ENCODE data around the gene RETREG2. TPM values are rescaled to one million over a fixed set of nuclear protein-coding genes. Genes with fewer than 3 reads are reported as not detected.
A peak's percentile ranks its signal among the peaks of the same experiment; 100 is the strongest.

The RETREG2 gene
- total RNA-seq, 4 donors from 2014 or later, result 37.8 to 226 (median 102) TPM

- WGBS, 2 donors (ENCODE audit: low coverage in 1 of 2), result 96 to 100% methylated on average over 7 to 24 of the region's 24 CpGs
- Histone ChIP-seq H3K36me3 (peaks cover 0 to 4% (median 0%) of the 10 kb centered on the region in 4 donors), H3K4me1 (peaks cover 7 to 21% (median 20%) of the 10 kb centered on the region in 4 donors), H3K9me3 (no peaks in the 10 kb centered on the region), H3K27me3 (no peaks in the 10 kb centered on the region), H3K27ac (peak overlapping the region in 2 of 4 donors; percentile 8 to 9), H3K4me3 (no peak overlapping the region)
- in situ Hi-C loops (cut with MboI; ENCODE audit: low pct_ligation_motif_present in 1 of 4, low pct_unique_long_range_greater_than_20kb in 1 of 4, low sequenced_read_pairs in 3 of 4) (loop anchor here in 1 of 4 donors (10.0 kb wide), 1 partner anchor 46 kb away; the partner anchor contains the start of gene NHEJ1), intact Hi-C loops (cut with DNase I; ENCODE audit: low total_unique reads) (no loop called here)
- no peak for DNase-seq
- no peak for TF ChIP-seq POLR2A (IDR thresholded peaks at IDR 0.05)
- no peak for TF ChIP-seq EP300 (IDR thresholded peaks at IDR 0.05; ENCODE audit: low read depth)
- TF ChIP-seq, protein P1, sequence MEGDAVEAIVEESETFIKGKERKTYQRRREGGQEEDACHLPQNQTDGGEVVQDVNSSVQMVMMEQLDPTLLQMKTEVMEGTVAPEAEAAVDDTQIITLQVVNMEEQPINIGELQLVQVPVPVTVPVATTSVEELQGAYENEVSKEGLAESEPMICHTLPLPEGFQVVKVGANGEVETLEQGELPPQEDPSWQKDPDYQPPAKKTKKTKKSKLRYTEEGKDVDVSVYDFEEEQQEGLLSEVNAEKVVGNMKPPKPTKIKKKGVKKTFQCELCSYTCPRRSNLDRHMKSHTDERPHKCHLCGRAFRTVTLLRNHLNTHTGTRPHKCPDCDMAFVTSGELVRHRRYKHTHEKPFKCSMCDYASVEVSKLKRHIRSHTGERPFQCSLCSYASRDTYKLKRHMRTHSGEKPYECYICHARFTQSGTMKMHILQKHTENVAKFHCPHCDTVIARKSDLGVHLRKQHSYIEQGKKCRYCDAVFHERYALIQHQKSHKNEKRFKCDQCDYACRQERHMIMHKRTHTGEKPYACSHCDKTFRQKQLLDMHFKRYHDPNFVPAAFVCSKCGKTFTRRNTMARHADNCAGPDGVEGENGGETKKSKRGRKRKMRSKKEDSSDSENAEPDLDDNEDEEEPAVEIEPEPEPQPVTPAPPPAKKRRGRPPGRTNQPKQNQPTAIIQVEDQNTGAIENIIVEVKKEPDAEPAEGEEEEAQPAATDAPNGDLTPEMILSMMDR (IDR thresholded peaks at IDR 0.05), result no peak
- TF ChIP-seq POLR2AphosphoS5 (IDR thresholded peaks at IDR 0.05), result no peak
Observed at GRCh38 chr2:219210196-219210885, 32.3 kb downstream of the RETREG2 start.

GRCh38 chr2:219210886-219211362, 32.8 kb downstream of the RETREG2 start:
- no peaks in the 10 kb centered on the region for H3K9me3 ChIP-seq
- H3K4me1 ChIP-seq, result peaks cover 7 to 18% (median 16%) of the 10 kb centered on the region in 4 donors
- no peak for DNase-seq
- intact Hi-C loops (cut with DNase I; ENCODE audit: low total_unique reads) (no loop called here), in situ Hi-C loops (cut with MboI; ENCODE audit: low pct_ligation_motif_present in 1 of 4, low pct_unique_long_range_greater_than_20kb in 1 of 4, low sequenced_read_pairs in 3 of 4) (loop anchor here in 1 of 4 donors (10.0 kb wide), 1 partner anchor 46 kb away; the partner anchor contains the start of gene NHEJ1)
- H3K27ac ChIP-seq, result peak overlapping the region in 1 of 4 donors; percentile 5
- H3K36me3 ChIP-seq, result peaks cover 0 to 4% (median 0%) of the 10 kb centered on the region in 4 donors
- TF ChIP-seq, protein P1 (IDR thresholded peaks at IDR 0.05), result no peak
- TF ChIP-seq POLR2AphosphoS5 (IDR thresholded peaks at IDR 0.05), result no peak
- no peak for TF ChIP-seq EP300 (IDR thresholded peaks at IDR 0.05; ENCODE audit: low read depth)
- TF ChIP-seq POLR2A (IDR thresholded peaks at IDR 0.05), result no peak
- H3K4me3 ChIP-seq, result no peak overlapping the region
- 80 to 92% methylated on average over 1 to 9 of the region's 9 CpGs for WGBS, 2 donors (ENCODE audit: low coverage in 1 of 2)
- no peaks in the 10 kb centered on the region for H3K27me3 ChIP-seq

GRCh38 chr2:219213026-219213415, 34.9 kb downstream of the RETREG2 start:
- Histone ChIP-seq H3K27me3 (no peaks in the 10 kb centered on the region), H3K4me1 (peaks cover 9 to 20% (median 18%) of the 10 kb centered on the region in 4 donors), H3K36me3 (peaks cover 0 to 4% (median 0%) of the 10 kb centered on the region in 4 donors), H3K9me3 (no peaks in the 10 kb centered on the region), H3K4me3 (no peak overlapping the region), H3K27ac (no peak overlapping the region)
- intact Hi-C loops (cut with DNase I; ENCODE audit: low total_unique reads) (no loop called here), in situ Hi-C loops (cut with MboI; ENCODE audit: low pct_ligation_motif_present in 1 of 4, low pct_unique_long_range_greater_than_20kb in 1 of 4, low sequenced_read_pairs in 3 of 4) (loop anchor here in 1 of 4 donors (10.0 kb wide), 1 partner anchor 48 kb away; the partner anchor contains the start of gene NHEJ1)
- DNase-seq, result no peak
- no peak for TF ChIP-seq EP300 (IDR thresholded peaks at IDR 0.05; ENCODE audit: low read depth)
- no peak for TF ChIP-seq POLR2A (IDR thresholded peaks at IDR 0.05)
- no peak for TF ChIP-seq POLR2AphosphoS5 (IDR thresholded peaks at IDR 0.05)
- TF ChIP-seq, protein P1 (IDR thresholded peaks at IDR 0.05), result no peak
- WGBS, 2 donors (ENCODE audit: low coverage in 1 of 2), result 91 to 100% methylated on average over 1 to 8 of the region's 8 CpGs

DNA sequence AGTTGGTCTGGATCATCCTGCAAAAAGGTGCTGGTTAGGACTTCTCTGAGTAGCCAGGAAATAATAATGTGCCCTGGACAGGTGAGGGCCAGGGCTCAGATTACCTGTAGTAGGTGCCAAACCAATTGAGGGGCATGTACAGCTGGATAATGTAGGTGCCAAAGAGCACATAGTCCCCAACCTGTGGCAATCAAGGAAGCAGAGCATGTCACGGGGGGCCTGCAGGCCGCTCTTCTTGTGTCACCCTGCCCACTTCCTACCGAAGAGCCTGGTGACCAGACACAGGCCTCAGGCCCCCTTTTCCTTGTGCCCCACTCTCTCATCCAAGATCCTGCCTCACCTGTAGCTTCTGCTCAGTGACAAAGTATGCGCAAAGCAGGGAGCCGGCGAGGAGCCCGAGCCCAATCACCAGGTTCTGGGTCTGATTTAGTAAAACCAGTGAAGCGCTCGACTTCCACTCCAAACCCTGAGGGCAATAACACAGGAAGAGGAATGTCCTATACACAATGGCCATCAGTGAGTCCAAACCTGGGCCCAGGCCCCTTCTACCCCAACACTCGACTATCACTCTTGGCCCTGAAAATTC, 35.5 kb downstream of the RETREG2 start:
- Histone ChIP-seq H3K27ac (no peak overlapping the region), H3K27me3 (no peaks in the 10 kb centered on the region), H3K36me3 (peaks cover 0 to 4% (median 0%) of the 10 kb centered on the region in 4 donors), H3K4me1 (peaks cover 11 to 21% (median 19%) of the 10 kb centered on the region in 4 donors), H3K9me3 (no peaks in the 10 kb centered on the region), H3K4me3 (no peak overlapping the region)
- no peak for DNase-seq
- TF ChIP-seq, protein P1 (IDR thresholded peaks at IDR 0.05), result no peak
- TF ChIP-seq POLR2AphosphoS5 (IDR thresholded peaks at IDR 0.05), result no peak
- TF ChIP-seq POLR2A (IDR thresholded peaks at IDR 0.05), result no peak
- TF ChIP-seq EP300 (IDR thresholded peaks at IDR 0.05; ENCODE audit: low read depth), result no peak
- 88% methylated on average over 10 of the region's 10 CpGs; no CpG with 5 or more reads in 1 of the 2 donors for WGBS, 2 donors (ENCODE audit: low coverage in 1 of 2)
- in situ Hi-C loops (cut with MboI; ENCODE audit: low pct_ligation_motif_present in 1 of 4, low pct_unique_long_range_greater_than_20kb in 1 of 4, low sequenced_read_pairs in 3 of 4) (loop anchor here in 1 of 4 donors (10.0 kb wide), 1 partner anchor 49 kb away; the partner anchor contains the start of gene NHEJ1), intact Hi-C loops (cut with DNase I; ENCODE audit: low total_unique reads) (no loop called here)

All from transverse colon (tissue), 4 donors.